ENCODE data around the gene KCTD4.

GRCh38 chr13:45149964-45150363, 50.9 kb downstream of the KCTD4 start:
- TF ChIP-seq RARB (CRISPR knock-in tag; IDR thresholded peaks at IDR 0.05) (no peak), ISL1 (CRISPR knock-in tag; IDR thresholded peaks at IDR 0.05) (no peak), CSRNP3 (CRISPR knock-in tag; IDR thresholded peaks at IDR 0.05) (no peak), SNAI2 (CRISPR knock-in tag; IDR thresholded peaks at IDR 0.05) (no peak), ZNF8 (CRISPR knock-in tag; IDR thresholded peaks at IDR 0.05) (no peak), PATZ1 (CRISPR knock-in tag; IDR thresholded peaks at IDR 0.05; ENCODE audit: borderline replicate concordance) (no peak), OSR1 (CRISPR knock-in tag; IDR thresholded peaks at IDR 0.05) (no peak), ZC3H10 (CRISPR knock-in tag; IDR thresholded peaks at IDR 0.05) (no peak), TCF4 (CRISPR knock-in tag; IDR thresholded peaks at IDR 0.05; ENCODE audit: borderline replicate concordance) (no peak), ZFP30 (CRISPR knock-in tag; IDR thresholded peaks at IDR 0.05) (no peak)

Measured in SK-N-SH treated with all-trans-retinoic acid at 6 μM for 48 hours (cell line).